Measurements from ENCODE around the gene PCDHGB1.

The PCDHGB1 gene

DNA sequence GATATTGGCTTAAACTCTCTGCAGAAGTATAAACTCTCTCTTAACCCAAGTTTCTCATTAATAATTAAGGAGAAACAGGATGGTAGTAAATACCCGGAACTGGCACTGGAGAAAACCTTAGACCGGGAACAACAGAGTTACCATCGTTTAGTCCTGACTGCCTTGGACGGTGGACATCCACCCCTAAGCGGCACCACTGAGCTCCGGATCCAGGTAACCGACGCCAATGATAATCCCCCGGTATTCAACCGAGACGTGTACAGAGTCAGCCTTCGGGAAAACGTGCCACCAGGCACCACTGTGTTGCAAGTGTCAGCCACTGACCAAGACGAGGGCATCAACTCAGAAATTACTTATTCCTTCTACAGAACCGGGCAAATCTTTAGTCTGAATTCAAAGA is 48.7 kb downstream of the PCDHGB1 start:
- no peaks in the 10 kb centered on the region for H3K36me3 ChIP-seq (ENCODE audit: control insufficient read depth in 4 of 4, insufficient read depth in 4 of 4, low read length in 3 of 4)
- CTCF ChIA-PET, result interaction anchor here (0.6 to 4.1 kb wide), 6 partner anchors 8 to 164 kb away, joined by 3 to 20 read pairs (median 10); partner anchors contain the start of genes PCDHGA10, PCDHGA11, PCDHGB3 and PCDHGB6
- POLR2A ChIA-PET, result no interaction called here
- H3K27me3 ChIP-seq (replicated peaks in 2 of 5; ENCODE audit: control insufficient read depth in 4 of 5, insufficient read depth in 5 of 5, low read length in 4 of 5), result peaks cover 24 to 70% (median 28%) of the 10 kb centered on the region in 5 experiments
- 27% methylated on average over 14 of the region's 15 CpGs for WGBS (ENCODE audit: insufficient coverage)
- H3K27ac ChIP-seq (ENCODE audit: insufficient read depth in 1 of 2, low read depth in 1 of 2, low read length in 2 of 2, poor library complexity in 1 of 2, severe bottlenecking in 2 of 2), result no peak overlapping the region
- H3K9me3 ChIP-seq (ENCODE audit: control extremely low read depth in 1 of 5, control insufficient read depth in 4 of 5, insufficient read depth in 2 of 5, low read depth in 1 of 5, low read length in 4 of 5), result peaks cover 8 to 69% (median 52%) of the 10 kb centered on the region in 5 experiments
- H3K4me3 ChIP-seq (ENCODE audit: control insufficient read depth in 1 of 7, extremely low read depth in 1 of 7, insufficient read depth in 4 of 7, low read depth in 2 of 7, low read length in 6 of 7), result peak overlapping the region in 1 of 7 experiments; percentile 28
- DNase-seq, result no peak
- H3K4me1 ChIP-seq (ENCODE audit: control extremely low read depth in 1 of 4, control insufficient read depth in 4 of 4, insufficient read depth in 4 of 4, low read length in 3 of 4), result no peaks in the 10 kb centered on the region

DNA sequence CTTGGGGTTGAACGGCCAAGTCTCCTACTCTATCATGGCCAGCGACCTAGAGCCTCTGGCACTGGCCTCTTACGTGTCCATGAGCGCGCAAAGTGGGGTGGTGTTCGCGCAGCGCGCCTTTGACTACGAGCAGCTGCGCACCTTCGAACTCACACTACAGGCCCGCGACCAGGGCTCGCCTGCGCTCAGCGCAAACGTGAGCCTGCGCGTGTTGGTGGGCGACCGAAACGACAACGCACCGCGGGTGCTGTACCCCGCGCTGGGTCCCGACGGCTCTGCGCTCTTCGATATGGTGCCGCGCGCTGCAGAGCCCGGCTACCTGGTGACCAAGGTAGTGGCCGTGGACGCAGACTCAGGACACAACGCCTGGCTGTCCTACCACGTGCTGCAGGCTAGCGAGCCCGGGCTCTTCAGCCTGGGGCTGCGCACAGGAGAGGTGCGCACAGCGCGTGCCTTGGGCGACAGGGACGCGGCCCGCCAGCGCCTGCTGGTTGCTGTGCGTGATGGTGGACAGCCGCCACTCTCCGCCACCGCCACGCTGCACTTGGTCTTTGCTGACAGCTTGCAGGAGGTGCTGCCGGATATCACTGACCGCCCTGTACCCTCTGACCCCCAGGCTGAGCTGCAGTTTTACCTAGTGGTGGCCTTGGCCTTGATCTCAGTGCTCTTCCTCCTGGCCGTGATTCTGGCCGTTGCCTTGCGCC is 49.8 kb downstream of the PCDHGB1 start:
- DNase-seq, result no peak
- no peak overlapping the region for H3K27ac ChIP-seq (ENCODE audit: insufficient read depth in 1 of 2, low read depth in 1 of 2, low read length in 2 of 2, poor library complexity in 1 of 2, severe bottlenecking in 2 of 2)
- no peaks in the 10 kb centered on the region for H3K4me1 ChIP-seq (ENCODE audit: control extremely low read depth in 1 of 4, control insufficient read depth in 4 of 4, insufficient read depth in 4 of 4, low read length in 3 of 4)
- peaks cover 8 to 68% (median 54%) of the 10 kb centered on the region in 5 experiments for H3K9me3 ChIP-seq (ENCODE audit: control extremely low read depth in 1 of 5, control insufficient read depth in 4 of 5, insufficient read depth in 2 of 5, low read depth in 1 of 5, low read length in 4 of 5)
- ChIA-PET CTCF (interaction anchor here (1.1 to 4.1 kb wide), 6 partner anchors 13 to 165 kb away, joined by 3 to 15 read pairs (median 4); partner anchors contain the start of genes PCDHGA10, PCDHGA11, PCDHGB3 and PCDHGB4), POLR2A (no interaction called here)
- no peaks in the 10 kb centered on the region for H3K36me3 ChIP-seq (ENCODE audit: control insufficient read depth in 4 of 4, insufficient read depth in 4 of 4, low read length in 3 of 4)
- H3K4me3 ChIP-seq (ENCODE audit: control insufficient read depth in 1 of 7, extremely low read depth in 1 of 7, insufficient read depth in 4 of 7, low read depth in 2 of 7, low read length in 6 of 7), result no peak overlapping the region
- peaks cover 26 to 70% (median 32%) of the 10 kb centered on the region in 5 experiments for H3K27me3 ChIP-seq (replicated peaks in 2 of 5; ENCODE audit: control insufficient read depth in 4 of 5, insufficient read depth in 5 of 5, low read length in 4 of 5)
- WGBS (ENCODE audit: insufficient coverage), result 25% methylated on average over 59 of the region's 61 CpGs

Measured in common myeloid progenitor, CD34-positive (primary cell).